HepG2 (cell line): Measurements from ENCODE around the gene PCDHGA1. TPM values are rescaled to one million over a fixed set of nuclear protein-coding genes. Genes with fewer than 3 reads are reported as not detected.
A peak's percentile ranks its signal among the peaks of the same experiment; 100 is the strongest.

Experiments used
- AFF4 ChIP-seq: sonication (generic); formaldehyde crosslinking; IDR thresholded peaks from 2 replicates; pipeline ENCODE4 v1.4.0; 2020; ENCODE audit warnings: missing genetic modification reagents
- AKAP8 ChIP-seq: sonication (generic); formaldehyde crosslinking; IDR thresholded peaks from 2 replicates; pipeline ENCODE4 v1.5.1; 2020; ENCODE audit warnings: mild to moderate bottlenecking, missing genetic modification reagents
- FOXK2 ChIP-seq: fragments of 450-650 bp; IDR thresholded peaks from 2 replicates; pipeline ENCODE4 v1.6.1; 2016
- HMGA1 ChIP-seq: sonication (generic); formaldehyde crosslinking; conservative IDR thresholded peaks from 2 replicates; pipeline ENCODE4 v1.4.0; 2020; ENCODE audit warnings: missing genetic modification reagents
- KLF11 ChIP-seq: IDR thresholded peaks from 2 replicates; pipeline ENCODE4 v1.6.1; 2016; ENCODE audit warnings: missing compliant biosample characterization
- MLLT10 ChIP-seq: sonication (generic); formaldehyde crosslinking; IDR thresholded peaks from 2 replicates; pipeline ENCODE4 v1.4.0; 2020; ENCODE audit warnings: missing genetic modification reagents
- TFE3 ChIP-seq: IDR thresholded peaks from 2 replicates; pipeline ENCODE4 v1.6.1; 2016
- THYN1 ChIP-seq: sonication (generic); formaldehyde crosslinking; IDR thresholded peaks from 2 replicates; pipeline ENCODE4 v1.8.1; 2023; ENCODE audit warnings: low read depth, mild to moderate bottlenecking, moderate library complexity, missing genetic modification reagents, borderline replicate concordance
- YY1 ChIP-seq: IDR thresholded peaks from 2 replicates; pipeline ENCODE4 v1.6.1; 2011; ENCODE audit warnings: low read length, low read depth, moderate library complexity, mild to moderate bottlenecking; ENCODE audit not compliant: insufficient read depth, insufficient replicate concordance
- ZEB1 ChIP-seq: IDR thresholded peaks from 2 replicates; pipeline ENCODE4 v1.6.1; 2012; ENCODE audit warnings: mild to moderate bottlenecking, low read depth, inconsistent platforms; ENCODE audit not compliant: insufficient replicate concordance
- ZFAT ChIP-seq: sonication (generic); formaldehyde crosslinking; conservative IDR thresholded peaks from 2 replicates; pipeline ENCODE4 v1.8.1; 2023; ENCODE audit warnings: missing genetic modification reagents, inconsistent platforms
- ZNF441 ChIP-seq: sonication (generic); formaldehyde crosslinking; IDR thresholded peaks from 2 replicates; pipeline ENCODE4 v1.7.0; 2021; ENCODE audit warnings: missing genetic modification reagents, borderline replicate concordance
- ZNF451 ChIP-seq: sonication (generic); formaldehyde crosslinking; IDR thresholded peaks from 2 replicates; pipeline ENCODE4 v1.5.0; 2020; ENCODE audit warnings: mild to moderate bottlenecking, missing genetic modification reagents
- ZNF569 ChIP-seq: sonication (generic); formaldehyde crosslinking; IDR thresholded peaks from 2 replicates; pipeline ENCODE4 v1.5.0; 2020; ENCODE audit warnings: mild to moderate bottlenecking, missing genetic modification reagents, moderate library complexity, borderline replicate concordance
- ZNF615 ChIP-seq: sonication (generic); formaldehyde crosslinking; IDR thresholded peaks from 2 replicates; pipeline ENCODE4 v1.5.0; 2020; ENCODE audit warnings: mild to moderate bottlenecking, missing genetic modification reagents, borderline replicate concordance
- ZNF691 ChIP-seq: sonication (generic); formaldehyde crosslinking; IDR thresholded peaks from 2 replicates; pipeline ENCODE4 v1.4.0; 2020; ENCODE audit warnings: missing genetic modification reagents, low read depth, mild to moderate bottlenecking, borderline replicate concordance
- polyA plus RNA-seq, 8 experiments: library from polyadenylated mRNA; depleted of rRNA in 3 of 8; stranded (reverse) in 7 of 8; unstranded in 1 of 8; fragments of >200 nt; fragmentation: Illumina TruSeq in 4 of 8; extraction: Trizol in 4 of 8; gene quantifications; 2 replicates each; pipeline versions ENCODE4 v1.2.1 to v1.2.3, GENCODE V29; 2011 to 2016; ENCODE audit warnings: low read depth in 4 of 8, missing spikeins in 1 of 8, mixed read lengths in 1 of 8; ENCODE audit not compliant: insufficient read depth in 1 of 8
- total RNA-seq, 5 experiments: library from RNA; depleted of rRNA; stranded (reverse); fragments of >200 nt; fragmentation: Illumina TruSeq; extraction: Trizol; gene quantifications; 2 replicates each; pipeline ENCODE4 v1.2.3, GENCODE V29; 2016; ENCODE audit warnings: low read depth in 1 of 5
- TF ChIP-seq, protein P1 (sequence below): sonication (generic); formaldehyde crosslinking; IDR thresholded peaks from 2 replicates; pipeline ENCODE4 v1.5.0; 2020; ENCODE audit warnings: missing genetic modification reagents
- TF ChIP-seq, protein P2 (sequence below): sonication (generic); formaldehyde crosslinking; IDR thresholded peaks from 2 replicates; pipeline ENCODE4 v1.5.0; 2020; ENCODE audit warnings: missing genetic modification reagents, mild to moderate bottlenecking, borderline replicate concordance
- TF ChIP-seq, protein P3 (sequence below): sonication (generic); formaldehyde crosslinking; IDR thresholded peaks from 2 replicates; pipeline ENCODE4 v1.5.1; 2020; ENCODE audit warnings: missing genetic modification reagents, mild to moderate bottlenecking, borderline replicate concordance

PCDHGA1 gene
- total and polyA plus RNA-seq, 2 of the 13 experiments (the other 11 are each of a cell fraction or from before 2014, with no cell fraction given): 0.31 to 0.40 TPM

GRCh38 chr5:141524604-141525597, 194.6 kb downstream of the PCDHGA1 start (continued):
- TF ChIP-seq YY1 (no peak), TFE3 (CRISPR knock-in tag) (0 out of 2 replicates have a peak, but pooled peaks have one; percentile 16), ZNF441 (CRISPR knock-in tag) (no peak), AFF4 (CRISPR knock-in tag) (no peak), ZNF691 (CRISPR knock-in tag) (no peak), ZEB1 (no peak), AKAP8 (no peak), KLF11 (CRISPR knock-in tag) (no peak), MLLT10 (no peak), ZNF615 (CRISPR knock-in tag) (no peak), THYN1 (no peak), ZNF569 (no peak), ZNF451 (CRISPR knock-in tag) (no peak), HMGA1 (CRISPR knock-in tag) (no peak), FOXK2 (no peak), ZFAT (no peak)
- TF ChIP-seq, protein P1, sequence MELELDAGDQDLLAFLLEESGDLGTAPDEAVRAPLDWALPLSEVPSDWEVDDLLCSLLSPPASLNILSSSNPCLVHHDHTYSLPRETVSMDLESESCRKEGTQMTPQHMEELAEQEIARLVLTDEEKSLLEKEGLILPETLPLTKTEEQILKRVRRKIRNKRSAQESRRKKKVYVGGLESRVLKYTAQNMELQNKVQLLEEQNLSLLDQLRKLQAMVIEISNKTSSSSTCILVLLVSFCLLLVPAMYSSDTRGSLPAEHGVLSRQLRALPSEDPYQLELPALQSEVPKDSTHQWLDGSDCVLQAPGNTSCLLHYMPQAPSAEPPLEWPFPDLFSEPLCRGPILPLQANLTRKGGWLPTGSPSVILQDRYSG: no peak
- TF ChIP-seq, protein P2, sequence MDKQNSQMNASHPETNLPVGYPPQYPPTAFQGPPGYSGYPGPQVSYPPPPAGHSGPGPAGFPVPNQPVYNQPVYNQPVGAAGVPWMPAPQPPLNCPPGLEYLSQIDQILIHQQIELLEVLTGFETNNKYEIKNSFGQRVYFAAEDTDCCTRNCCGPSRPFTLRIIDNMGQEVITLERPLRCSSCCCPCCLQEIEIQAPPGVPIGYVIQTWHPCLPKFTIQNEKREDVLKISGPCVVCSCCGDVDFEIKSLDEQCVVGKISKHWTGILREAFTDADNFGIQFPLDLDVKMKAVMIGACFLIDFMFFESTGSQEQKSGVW: no peak
- TF ChIP-seq, protein P3, sequence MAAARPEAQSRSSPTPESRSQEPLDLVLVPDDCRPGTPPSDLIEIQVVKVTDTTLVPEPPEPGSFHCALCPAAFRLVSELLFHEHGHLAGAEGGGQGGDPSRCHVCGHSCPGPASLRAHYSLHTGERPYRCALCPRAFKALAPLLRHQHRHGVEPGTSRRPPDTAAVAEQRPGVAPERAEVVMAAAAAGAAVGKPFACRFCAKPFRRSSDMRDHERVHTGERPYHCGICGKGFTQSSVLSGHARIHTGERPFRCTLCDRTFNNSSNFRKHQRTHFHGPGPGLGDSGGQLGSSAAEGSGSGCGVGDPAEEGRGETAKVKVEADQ (CRISPR knock-in tag): no peak
